ENCODE results near the gene PTP4A2. TPM values are rescaled to one million over a fixed set of nuclear protein-coding genes. Genes with fewer than 3 reads are reported as not detected.

PTP4A2 gene
- total and polyA plus RNA-seq, 10 of the 15 experiments (the other 5 are each of a cell fraction or from before 2014, with no cell fraction given) = 180 to 909 (median 375) TPM

DNA sequence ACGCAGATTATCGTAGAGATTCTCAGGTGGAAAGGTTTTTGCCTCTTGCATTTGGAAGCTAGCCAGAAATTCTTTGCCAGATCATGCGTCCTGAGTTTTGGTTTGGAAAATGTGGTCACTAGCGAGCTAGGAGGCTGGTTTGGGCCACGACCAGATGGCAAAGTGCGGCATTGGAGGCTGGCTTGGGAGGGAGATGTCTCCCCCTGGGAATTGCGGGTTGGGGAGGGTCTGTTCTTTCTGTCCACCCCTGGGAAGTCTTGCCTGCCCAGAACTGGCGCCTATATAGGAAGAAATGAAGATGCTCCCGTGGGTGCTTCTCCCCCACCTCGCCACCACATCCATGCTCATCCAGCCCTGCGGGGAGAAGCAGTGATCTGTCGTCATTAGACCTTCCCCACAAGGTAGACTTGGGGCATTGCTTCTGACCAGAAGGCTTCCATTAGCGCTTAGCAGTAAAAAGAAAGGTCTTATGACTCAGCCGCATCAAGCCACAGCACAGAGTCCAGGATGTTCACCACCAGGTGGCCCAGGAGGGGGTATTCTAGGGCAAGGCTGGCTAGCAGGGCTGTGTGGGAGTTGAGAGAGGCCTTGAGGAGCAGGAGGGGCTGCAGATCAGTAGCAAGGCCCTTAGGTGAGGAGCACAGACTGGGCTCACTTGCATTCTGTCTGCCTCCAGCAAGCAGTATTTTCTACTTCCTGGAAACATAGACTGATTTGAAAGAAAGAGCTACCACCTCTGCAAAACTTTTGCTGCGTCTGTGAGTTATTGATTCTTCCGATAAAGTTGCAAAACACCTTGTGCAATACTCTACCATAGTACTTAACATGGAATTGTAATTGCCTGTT lies 1.5 kb upstream of the PTP4A2 start (continued):
- TF ChIP-seq, protein P1, sequence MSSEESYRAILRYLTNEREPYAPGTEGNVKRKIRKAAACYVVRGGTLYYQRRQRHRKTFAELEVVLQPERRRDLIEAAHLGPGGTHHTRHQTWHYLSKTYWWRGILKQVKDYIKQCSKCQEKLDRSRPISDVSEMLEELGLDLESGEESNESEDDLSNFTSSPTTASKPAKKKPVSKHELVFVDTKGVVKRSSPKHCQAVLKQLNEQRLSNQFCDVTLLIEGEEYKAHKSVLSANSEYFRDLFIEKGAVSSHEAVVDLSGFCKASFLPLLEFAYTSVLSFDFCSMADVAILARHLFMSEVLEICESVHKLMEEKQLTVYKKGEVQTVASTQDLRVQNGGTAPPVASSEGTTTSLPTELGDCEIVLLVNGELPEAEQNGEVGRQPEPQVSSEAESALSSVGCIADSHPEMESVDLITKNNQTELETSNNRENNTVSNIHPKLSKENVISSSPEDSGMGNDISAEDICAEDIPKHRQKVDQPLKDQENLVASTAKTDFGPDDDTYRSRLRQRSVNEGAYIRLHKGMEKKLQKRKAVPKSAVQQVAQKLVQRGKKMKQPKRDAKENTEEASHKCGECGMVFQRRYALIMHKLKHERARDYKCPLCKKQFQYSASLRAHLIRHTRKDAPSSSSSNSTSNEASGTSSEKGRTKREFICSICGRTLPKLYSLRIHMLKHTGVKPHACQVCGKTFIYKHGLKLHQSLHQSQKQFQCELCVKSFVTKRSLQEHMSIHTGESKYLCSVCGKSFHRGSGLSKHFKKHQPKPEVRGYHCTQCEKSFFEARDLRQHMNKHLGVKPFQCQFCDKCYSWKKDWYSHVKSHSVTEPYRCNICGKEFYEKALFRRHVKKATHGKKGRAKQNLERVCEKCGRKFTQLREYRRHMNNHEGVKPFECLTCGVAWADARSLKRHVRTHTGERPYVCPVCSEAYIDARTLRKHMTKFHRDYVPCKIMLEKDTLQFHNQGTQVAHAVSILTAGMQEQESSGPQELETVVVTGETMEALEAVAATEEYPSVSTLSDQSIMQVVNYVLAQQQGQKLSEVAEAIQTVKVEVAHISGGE (CRISPR knock-in tag; IDR thresholded peaks at IDR 0.05) = no peak
- TF ChIP-seq SMAD1 (IDR thresholded peaks at IDR 0.05; ENCODE audit: low read depth, partially characterized antibody) (no peak), ZNF622 (IDR thresholded peaks at IDR 0.05) (no peak), SIX5 (IDR thresholded peaks at IDR 0.05; ENCODE audit: low read depth, low read length, severe bottlenecking) (no peak), RFX5 (IDR thresholded peaks at IDR 0.05; ENCODE audit: low read depth, low read length) (no peak), CBFB (IDR thresholded peaks at IDR 0.05; ENCODE audit: low read depth) (peak; percentile 56; the same call in 1 of the 2 replicates), MTA3 (IDR thresholded peaks at IDR 0.05; ENCODE audit: borderline replicate concordance, low read length) (no peak), CREB1 (IDR thresholded peaks at IDR 0.05; ENCODE audit: low read depth) (no peak), ZNF217 (IDR thresholded peaks at IDR 0.05) (no peak)
- TF ChIP-seq, protein P2, sequence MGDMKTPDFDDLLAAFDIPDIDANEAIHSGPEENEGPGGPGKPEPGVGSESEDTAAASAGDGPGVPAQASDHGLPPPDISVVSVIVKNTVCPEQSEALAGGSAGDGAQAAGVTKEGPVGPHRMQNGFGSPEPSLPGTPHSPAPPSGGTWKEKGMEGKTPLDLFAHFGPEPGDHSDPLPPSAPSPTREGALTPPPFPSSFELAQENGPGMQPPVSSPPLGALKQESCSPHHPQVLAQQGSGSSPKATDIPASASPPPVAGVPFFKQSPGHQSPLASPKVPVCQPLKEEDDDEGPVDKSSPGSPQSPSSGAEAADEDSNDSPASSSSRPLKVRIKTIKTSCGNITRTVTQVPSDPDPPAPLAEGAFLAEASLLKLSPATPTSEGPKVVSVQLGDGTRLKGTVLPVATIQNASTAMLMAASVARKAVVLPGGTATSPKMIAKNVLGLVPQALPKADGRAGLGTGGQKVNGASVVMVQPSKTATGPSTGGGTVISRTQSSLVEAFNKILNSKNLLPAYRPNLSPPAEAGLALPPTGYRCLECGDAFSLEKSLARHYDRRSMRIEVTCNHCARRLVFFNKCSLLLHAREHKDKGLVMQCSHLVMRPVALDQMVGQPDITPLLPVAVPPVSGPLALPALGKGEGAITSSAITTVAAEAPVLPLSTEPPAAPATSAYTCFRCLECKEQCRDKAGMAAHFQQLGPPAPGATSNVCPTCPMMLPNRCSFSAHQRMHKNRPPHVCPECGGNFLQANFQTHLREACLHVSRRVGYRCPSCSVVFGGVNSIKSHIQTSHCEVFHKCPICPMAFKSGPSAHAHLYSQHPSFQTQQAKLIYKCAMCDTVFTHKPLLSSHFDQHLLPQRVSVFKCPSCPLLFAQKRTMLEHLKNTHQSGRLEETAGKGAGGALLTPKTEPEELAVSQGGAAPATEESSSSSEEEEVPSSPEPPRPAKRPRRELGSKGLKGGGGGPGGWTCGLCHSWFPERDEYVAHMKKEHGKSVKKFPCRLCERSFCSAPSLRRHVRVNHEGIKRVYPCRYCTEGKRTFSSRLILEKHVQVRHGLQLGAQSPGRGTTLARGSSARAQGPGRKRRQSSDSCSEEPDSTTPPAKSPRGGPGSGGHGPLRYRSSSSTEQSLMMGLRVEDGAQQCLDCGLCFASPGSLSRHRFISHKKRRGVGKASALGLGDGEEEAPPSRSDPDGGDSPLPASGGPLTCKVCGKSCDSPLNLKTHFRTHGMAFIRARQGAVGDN (IDR thresholded peaks at IDR 0.05) = peak; percentile 84; the same call in 1 of the 2 replicates
- TF ChIP-seq, protein P3, sequence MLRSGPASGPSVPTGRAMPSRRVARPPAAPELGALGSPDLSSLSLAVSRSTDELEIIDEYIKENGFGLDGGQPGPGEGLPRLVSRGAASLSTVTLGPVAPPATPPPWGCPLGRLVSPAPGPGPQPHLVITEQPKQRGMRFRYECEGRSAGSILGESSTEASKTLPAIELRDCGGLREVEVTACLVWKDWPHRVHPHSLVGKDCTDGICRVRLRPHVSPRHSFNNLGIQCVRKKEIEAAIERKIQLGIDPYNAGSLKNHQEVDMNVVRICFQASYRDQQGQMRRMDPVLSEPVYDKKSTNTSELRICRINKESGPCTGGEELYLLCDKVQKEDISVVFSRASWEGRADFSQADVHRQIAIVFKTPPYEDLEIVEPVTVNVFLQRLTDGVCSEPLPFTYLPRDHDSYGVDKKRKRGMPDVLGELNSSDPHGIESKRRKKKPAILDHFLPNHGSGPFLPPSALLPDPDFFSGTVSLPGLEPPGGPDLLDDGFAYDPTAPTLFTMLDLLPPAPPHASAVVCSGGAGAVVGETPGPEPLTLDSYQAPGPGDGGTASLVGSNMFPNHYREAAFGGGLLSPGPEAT (IDR thresholded peaks at IDR 0.05; ENCODE audit: low read depth) = 0 out of 2 replicates have a peak, but pooled peaks have one; percentile 46
- TF ChIP-seq, protein P4, sequence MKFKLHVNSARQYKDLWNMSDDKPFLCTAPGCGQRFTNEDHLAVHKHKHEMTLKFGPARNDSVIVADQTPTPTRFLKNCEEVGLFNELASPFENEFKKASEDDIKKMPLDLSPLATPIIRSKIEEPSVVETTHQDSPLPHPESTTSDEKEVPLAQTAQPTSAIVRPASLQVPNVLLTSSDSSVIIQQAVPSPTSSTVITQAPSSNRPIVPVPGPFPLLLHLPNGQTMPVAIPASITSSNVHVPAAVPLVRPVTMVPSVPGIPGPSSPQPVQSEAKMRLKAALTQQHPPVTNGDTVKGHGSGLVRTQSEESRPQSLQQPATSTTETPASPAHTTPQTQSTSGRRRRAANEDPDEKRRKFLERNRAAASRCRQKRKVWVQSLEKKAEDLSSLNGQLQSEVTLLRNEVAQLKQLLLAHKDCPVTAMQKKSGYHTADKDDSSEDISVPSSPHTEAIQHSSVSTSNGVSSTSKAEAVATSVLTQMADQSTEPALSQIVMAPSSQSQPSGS (IDR thresholded peaks at IDR 0.05; ENCODE audit: low read length) = no peak
- TF ChIP-seq, protein P5, sequence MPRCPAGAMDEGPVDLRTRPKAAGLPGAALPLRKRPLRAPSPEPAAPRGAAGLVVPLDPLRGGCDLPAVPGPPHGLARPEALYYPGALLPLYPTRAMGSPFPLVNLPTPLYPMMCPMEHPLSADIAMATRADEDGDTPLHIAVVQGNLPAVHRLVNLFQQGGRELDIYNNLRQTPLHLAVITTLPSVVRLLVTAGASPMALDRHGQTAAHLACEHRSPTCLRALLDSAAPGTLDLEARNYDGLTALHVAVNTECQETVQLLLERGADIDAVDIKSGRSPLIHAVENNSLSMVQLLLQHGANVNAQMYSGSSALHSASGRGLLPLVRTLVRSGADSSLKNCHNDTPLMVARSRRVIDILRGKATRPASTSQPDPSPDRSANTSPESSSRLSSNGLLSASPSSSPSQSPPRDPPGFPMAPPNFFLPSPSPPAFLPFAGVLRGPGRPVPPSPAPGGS (IDR thresholded peaks at IDR 0.05; ENCODE audit: borderline replicate concordance, insufficient read depth, low read depth, low read length, poor library complexity, severe bottlenecking) = peak; percentile 56
- TF ChIP-seq, protein P6, sequence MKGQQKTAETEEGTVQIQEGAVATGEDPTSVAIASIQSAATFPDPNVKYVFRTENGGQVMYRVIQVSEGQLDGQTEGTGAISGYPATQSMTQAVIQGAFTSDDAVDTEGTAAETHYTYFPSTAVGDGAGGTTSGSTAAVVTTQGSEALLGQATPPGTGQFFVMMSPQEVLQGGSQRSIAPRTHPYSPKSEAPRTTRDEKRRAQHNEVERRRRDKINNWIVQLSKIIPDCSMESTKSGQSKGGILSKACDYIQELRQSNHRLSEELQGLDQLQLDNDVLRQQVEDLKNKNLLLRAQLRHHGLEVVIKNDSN (IDR thresholded peaks at IDR 0.05; ENCODE audit: borderline replicate concordance, extremely low read length, insufficient read depth, low read depth, low read length) = no peak

All from GM12878 (cell line).